ENCODE measurements around the gene DSCAML1. TPM values are rescaled to one million over a fixed set of nuclear protein-coding genes. Genes with fewer than 3 reads are reported as not detected.

Gene DSCAML1
- total RNA-seq, 1 experiment from 2014 or later, result 0.15 TPM

- Histone ChIP-seq H2BK12ac (ENCODE audit: insufficient read length, low read depth, low read length) (no peak overlapping the region), H2BK5ac (ENCODE audit: insufficient read length, low read length) (no peak overlapping the region), H3K4me2 (ENCODE audit: insufficient read depth, insufficient read length, low read length) (no peak overlapping the region), H3K27me3 (ENCODE audit: insufficient read depth, low read length) (no peaks in the 10 kb centered on the region), H3K4me1 (ENCODE audit: insufficient read depth, low read length) (no peaks in the 10 kb centered on the region; the same call in 1 of the 2 replicates), H4K5ac (ENCODE audit: insufficient read length, low read depth, low read length) (no peak overlapping the region), H3K27ac (ENCODE audit: insufficient read length, low read depth, low read length) (no peak overlapping the region), H4K8ac (replicated peaks; ENCODE audit: insufficient read length, low read depth, low read length) (no peak overlapping the region), H3K56ac (ENCODE audit: insufficient read length, low read depth, low read length) (no peak overlapping the region), H3K18ac (ENCODE audit: insufficient read length, low read depth, low read length) (no peak overlapping the region), H3K23me2 (ENCODE audit: insufficient read length, low read depth, low read length, poor library complexity, severe bottlenecking) (no peaks in the 10 kb centered on the region), H4K20me1 (ENCODE audit: control insufficient read depth, insufficient read depth, insufficient read length) (no peaks in the 10 kb centered on the region), H3K79me2 (ENCODE audit: insufficient read depth, low read length) (no peaks in the 10 kb centered on the region), H3K9me3 (ENCODE audit: control insufficient read depth, low read depth, low read length) (no peaks in the 10 kb centered on the region), H3T11ph (ENCODE audit: low read length) (no peak overlapping the region), H3K14ac (ENCODE audit: insufficient read depth, low read length) (no peak overlapping the region), H3K4ac (ENCODE audit: low read depth, low read length) (no peak overlapping the region), H2BK20ac (ENCODE audit: low read depth, low read length, poor library complexity, severe bottlenecking) (no peak overlapping the region), H2BK120ac (ENCODE audit: low read depth, low read length, poor library complexity, severe bottlenecking) (no peak overlapping the region), H2AFZ (ENCODE audit: low read length) (no peak overlapping the region), H2BK15ac (ENCODE audit: low read depth, low read length) (no peak overlapping the region), H3K9ac (ENCODE audit: extremely low read depth, insufficient read length, low read length) (no peak overlapping the region), H2AK5ac (ENCODE audit: insufficient read length, low read length) (no peak overlapping the region), H3K79me1 (ENCODE audit: insufficient read depth, low read depth, low read length, poor library complexity, severe bottlenecking) (no peaks in the 10 kb centered on the region), H3K23ac (ENCODE audit: insufficient read length, low read depth, low read length) (no peak overlapping the region), H4K91ac (ENCODE audit: insufficient read length, low read depth, low read length) (no peak overlapping the region)
- no peaks in the 10 kb centered on the region for H3K36me3 Mint-ChIP-seq (ENCODE audit: insufficient read depth in 1 of 3, low read depth in 3 of 3)
- no peaks in the 10 kb centered on the region; the same call in none of the 2 replicates for H3K27me3 Mint-ChIP-seq (ENCODE audit: low read depth)
- H3K9me3 Mint-ChIP-seq, result no peaks in the 10 kb centered on the region; a peak in 1 of 5 replicates
- peaks cover 7 to 24% of the 10 kb centered on the region in 2 experiments for H3K4me1 Mint-ChIP-seq
- H3K27ac Mint-ChIP-seq, result no peak overlapping the region
- WGBS (ENCODE audit: extremely low coverage, insufficient read length, low lambda C conversion rate), result no CpG with 5 or more reads among the region's 30 CpGs
- no peak overlapping the region for H3K4me3 Mint-ChIP-seq
- DNase-seq, result no peak
- no peak for TF ChIP-seq CTCF (conservative IDR thresholded peaks at IDR 0.05)
These were observed 278.6 kb downstream of the DSCAML1 start for GRCh38 chr11:117518455-117518854.

All from H9 (cell line).